ENCODE data around the gene MEX3C. TPM values are rescaled to one million over a fixed set of nuclear protein-coding genes. Genes with fewer than 3 reads are reported as not detected.

MEX3C gene
- total and polyA plus RNA-seq, 4 donors, result 45.7 to 65.5 (median 51.3) TPM

GRCh38 chr18:51163543-51163942 is 33.9 kb downstream of the MEX3C start:
- Histone ChIP-seq H3K27me3 (ENCODE audit: control insufficient read depth, insufficient read depth, low read length) (no peaks in the 10 kb centered on the region), H3K4me1 (ENCODE audit: control insufficient read depth, insufficient read depth, low read length) (peaks cover 16% of the 10 kb centered on the region), H3K4me3 (ENCODE audit: low read depth, low read length) (no peak overlapping the region), H3K36me3 (ENCODE audit: control insufficient read depth, insufficient read depth, low read length) (no peaks in the 10 kb centered on the region), H3K27ac (ENCODE audit: low read depth, low read length) (no peak overlapping the region), H3K9me3 (ENCODE audit: control insufficient read depth, insufficient read depth, low read length) (no peaks in the 10 kb centered on the region)
- 90% methylated on average over 2 of the region's 3 CpGs for WGBS (ENCODE audit: insufficient coverage)
- no peak for DNase-seq (ENCODE audit: low read depth in 4 of 6, low spot score in 6 of 6)

DNA sequence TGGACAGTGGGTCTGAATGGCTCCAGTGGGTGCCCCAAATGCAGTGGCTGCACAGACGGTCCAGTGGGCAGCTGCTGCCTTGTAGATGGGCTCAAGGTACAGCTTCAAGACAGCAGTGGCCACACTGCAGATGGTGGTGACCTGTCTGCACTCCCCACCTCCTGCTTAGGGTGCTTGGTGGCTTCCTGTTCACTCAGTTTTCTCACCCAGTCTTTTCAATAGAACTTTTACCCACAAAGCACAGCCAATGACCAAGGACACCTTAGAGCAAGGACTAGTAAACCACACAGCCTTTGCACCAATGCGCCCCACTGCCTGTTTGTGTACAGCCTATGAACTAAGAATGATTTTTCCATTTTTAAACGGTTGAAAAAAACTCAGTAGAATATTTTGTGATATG is 34.9 kb downstream of the MEX3C start:
- Histone ChIP-seq H3K4me3 (ENCODE audit: low read depth, low read length) (no peak overlapping the region), H3K4me1 (ENCODE audit: control insufficient read depth, insufficient read depth, low read length) (peaks cover 13% of the 10 kb centered on the region), H3K27me3 (ENCODE audit: control insufficient read depth, insufficient read depth, low read length) (no peaks in the 10 kb centered on the region), H3K36me3 (ENCODE audit: control insufficient read depth, insufficient read depth, low read length) (no peaks in the 10 kb centered on the region), H3K9me3 (ENCODE audit: control insufficient read depth, insufficient read depth, low read length) (no peaks in the 10 kb centered on the region), H3K27ac (ENCODE audit: low read depth, low read length) (no peak overlapping the region)
- no peak for DNase-seq (ENCODE audit: low read depth in 4 of 6, low spot score in 6 of 6)
- WGBS (ENCODE audit: insufficient coverage), result 64% methylated on average over 1 of the region's 3 CpGs

DNA sequence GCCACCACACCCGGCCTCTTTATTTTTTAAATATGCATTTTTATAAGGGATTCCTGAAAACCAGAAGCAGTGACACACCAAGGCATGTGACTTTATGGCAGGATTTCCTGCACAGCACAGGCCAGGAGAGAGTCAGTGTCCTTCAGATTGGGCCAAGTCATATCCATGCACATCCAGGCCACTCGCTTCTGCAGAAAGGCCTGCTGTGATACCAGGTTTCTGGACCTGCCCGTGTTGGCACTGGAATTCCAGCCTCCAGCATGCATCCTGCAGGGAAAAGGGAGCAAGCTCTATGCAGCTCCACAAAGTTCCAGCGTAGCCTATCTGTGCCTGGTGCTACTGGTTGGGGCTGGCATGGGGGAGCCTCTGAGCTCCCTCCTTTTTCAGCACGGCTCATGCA is 36.8 kb downstream of the MEX3C start:
- Histone ChIP-seq H3K4me3 (ENCODE audit: low read depth, low read length) (no peak overlapping the region), H3K36me3 (ENCODE audit: control insufficient read depth, insufficient read depth, low read length) (no peaks in the 10 kb centered on the region), H3K27ac (ENCODE audit: low read depth, low read length) (no peak overlapping the region), H3K27me3 (ENCODE audit: control insufficient read depth, insufficient read depth, low read length) (no peaks in the 10 kb centered on the region), H3K9me3 (ENCODE audit: control insufficient read depth, insufficient read depth, low read length) (no peaks in the 10 kb centered on the region), H3K4me1 (ENCODE audit: control insufficient read depth, insufficient read depth, low read length) (peaks cover 10% of the 10 kb centered on the region)
- 94% methylated on average over 3 of the region's 5 CpGs for WGBS (ENCODE audit: insufficient coverage)
- no peak for DNase-seq (ENCODE audit: low read depth in 4 of 6, low spot score in 6 of 6)

DNA sequence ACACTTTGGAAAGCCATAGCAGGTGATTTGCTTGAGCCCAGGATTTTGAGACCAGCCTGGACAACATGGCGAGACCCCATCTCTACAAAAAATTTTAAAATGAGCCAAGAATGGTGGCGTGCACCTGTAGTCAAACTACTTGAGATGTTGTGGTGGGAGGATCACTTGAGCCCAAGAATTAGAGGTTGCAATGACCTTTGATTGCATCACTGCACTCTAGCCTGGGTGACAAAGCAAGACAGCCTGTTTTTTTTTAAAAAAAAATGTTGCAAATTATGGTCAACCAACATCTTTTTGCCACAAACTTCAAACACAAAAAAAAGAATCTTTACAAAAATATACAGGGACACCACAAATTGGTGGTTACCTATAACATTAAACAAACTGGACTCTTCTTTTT is 40.3 kb downstream of the MEX3C start:
- Histone ChIP-seq H3K27ac (ENCODE audit: low read depth, low read length) (no peak overlapping the region), H3K4me3 (ENCODE audit: low read depth, low read length) (no peak overlapping the region), H3K27me3 (ENCODE audit: control insufficient read depth, insufficient read depth, low read length) (no peaks in the 10 kb centered on the region), H3K9me3 (ENCODE audit: control insufficient read depth, insufficient read depth, low read length) (no peaks in the 10 kb centered on the region), H3K4me1 (ENCODE audit: control insufficient read depth, insufficient read depth, low read length) (peaks cover 9% of the 10 kb centered on the region), H3K36me3 (ENCODE audit: control insufficient read depth, insufficient read depth, low read length) (no peaks in the 10 kb centered on the region)
- DNase-seq (ENCODE audit: low read depth in 4 of 6, low spot score in 6 of 6), result no peak
- no CpG with 5 or more reads among the region's 2 CpGs for WGBS (ENCODE audit: insufficient coverage)

- no peaks in the 10 kb centered on the region for H3K27me3 ChIP-seq (ENCODE audit: control insufficient read depth, insufficient read depth, low read length)
- peaks cover 6% of the 10 kb centered on the region for H3K4me1 ChIP-seq (ENCODE audit: control insufficient read depth, insufficient read depth, low read length)
- no peaks in the 10 kb centered on the region for H3K9me3 ChIP-seq (ENCODE audit: control insufficient read depth, insufficient read depth, low read length)
- no peaks in the 10 kb centered on the region for H3K36me3 ChIP-seq (ENCODE audit: control insufficient read depth, insufficient read depth, low read length)
- 40% methylated on average over 1 of the region's 8 CpGs for WGBS (ENCODE audit: insufficient coverage)
- no peak for DNase-seq (ENCODE audit: low read depth in 4 of 6, low spot score in 6 of 6)
- no peak overlapping the region for H3K27ac ChIP-seq (ENCODE audit: low read depth, low read length)
- H3K4me3 ChIP-seq (ENCODE audit: low read depth, low read length), result no peak overlapping the region
These were observed 42.9 kb downstream of the MEX3C start for GRCh38 chr18:51154431-51155063.

DNA sequence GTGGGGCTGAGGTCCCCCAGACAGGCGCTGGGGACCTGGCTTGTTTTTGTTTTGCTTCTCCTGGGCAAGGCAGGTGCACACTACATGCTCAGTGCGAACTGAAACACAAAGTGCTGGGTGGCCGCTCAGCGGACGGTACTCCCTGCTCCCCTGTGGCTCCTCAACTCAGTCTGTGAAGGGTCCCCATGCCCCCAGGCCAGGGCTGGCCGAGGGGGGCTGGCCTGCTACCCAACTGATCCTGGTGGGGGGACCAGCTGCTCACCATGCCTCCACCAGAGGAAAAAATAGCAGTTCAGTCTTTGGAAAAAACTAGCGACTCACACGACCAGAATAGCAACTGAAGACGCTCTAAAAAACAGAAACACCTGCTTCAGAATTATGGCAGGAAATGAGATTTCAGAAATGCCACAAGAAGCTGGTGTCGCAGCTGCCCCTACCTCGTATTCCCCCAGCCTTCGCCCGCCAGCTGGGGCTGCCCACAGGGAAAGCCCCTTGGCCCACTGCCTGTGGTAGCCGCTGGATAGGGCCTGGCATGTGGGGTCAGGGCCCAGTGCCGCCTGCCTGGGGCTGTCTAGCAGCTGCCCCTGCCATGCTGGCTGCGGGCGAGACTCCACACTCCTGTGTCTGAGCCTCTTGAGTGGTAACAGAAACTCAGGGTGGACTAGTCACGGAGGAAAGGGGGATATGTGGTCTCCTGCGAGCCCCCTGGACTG is 43.7 kb downstream of the MEX3C start:
- H3K36me3 ChIP-seq (ENCODE audit: control insufficient read depth, insufficient read depth, low read length), result no peaks in the 10 kb centered on the region
- H3K4me3 ChIP-seq (ENCODE audit: low read depth, low read length), result no peak overlapping the region
- no peak for DNase-seq (ENCODE audit: low read depth in 4 of 6, low spot score in 6 of 6)
- no peak overlapping the region for H3K27ac ChIP-seq (ENCODE audit: low read depth, low read length)
- 66% methylated on average over 19 of the region's 19 CpGs for WGBS (ENCODE audit: insufficient coverage)
- no peaks in the 10 kb centered on the region for H3K27me3 ChIP-seq (ENCODE audit: control insufficient read depth, insufficient read depth, low read length)
- peaks cover 6% of the 10 kb centered on the region for H3K4me1 ChIP-seq (ENCODE audit: control insufficient read depth, insufficient read depth, low read length)
- H3K9me3 ChIP-seq (ENCODE audit: control insufficient read depth, insufficient read depth, low read length), result no peaks in the 10 kb centered on the region

DNA sequence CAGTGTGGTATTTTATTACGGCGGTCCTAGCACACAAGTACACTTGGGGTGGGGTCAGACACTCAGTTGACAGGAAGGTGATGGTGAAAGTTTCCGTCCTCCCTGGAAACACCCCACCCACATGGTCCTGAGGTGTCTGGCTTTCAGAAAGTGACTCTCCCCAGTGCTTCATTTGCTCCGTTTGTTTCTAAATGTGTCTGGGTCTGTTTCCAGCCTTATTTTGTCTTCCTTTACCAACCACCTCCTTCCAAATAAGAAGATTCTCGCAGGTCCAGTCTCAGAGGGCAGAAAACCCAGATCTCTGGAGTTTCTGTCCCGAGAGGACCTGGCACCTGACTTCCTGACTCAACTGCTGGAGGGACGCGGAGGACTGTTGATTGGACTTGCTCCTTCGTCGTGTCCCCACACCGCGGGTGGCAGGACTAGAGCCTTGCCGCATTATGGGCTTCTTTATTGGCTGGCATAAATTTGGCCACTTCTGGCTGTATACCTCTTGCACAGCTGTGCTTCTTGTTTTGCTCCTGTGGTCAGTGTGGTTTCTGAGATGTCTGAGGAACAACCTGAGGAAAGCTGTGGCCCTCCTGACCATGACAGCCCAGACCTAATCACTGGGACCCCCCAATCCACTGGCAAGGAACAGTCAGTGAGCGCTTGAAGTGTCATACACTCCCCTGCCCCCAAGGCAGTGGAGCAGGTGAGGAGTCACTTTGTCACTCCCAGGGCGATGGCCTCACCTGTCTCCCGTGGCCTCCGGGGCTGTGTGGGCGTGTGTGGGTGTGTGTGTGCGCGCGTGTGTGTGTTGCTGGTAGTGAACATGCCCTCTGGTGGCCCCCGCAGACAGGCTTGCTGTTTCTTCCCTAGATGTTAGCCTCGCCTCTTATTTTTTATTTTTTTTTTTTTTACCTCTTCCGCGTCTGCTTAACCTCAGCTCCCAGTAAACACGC is 45.6 kb downstream of the MEX3C start:
- 93% methylated on average over 13 of the region's 26 CpGs for WGBS (ENCODE audit: insufficient coverage)
- no peaks in the 10 kb centered on the region for H3K27me3 ChIP-seq (ENCODE audit: control insufficient read depth, insufficient read depth, low read length)
- H3K4me3 ChIP-seq (ENCODE audit: low read depth, low read length), result no peak overlapping the region
- H3K9me3 ChIP-seq (ENCODE audit: control insufficient read depth, insufficient read depth, low read length), result no peaks in the 10 kb centered on the region
- H3K36me3 ChIP-seq (ENCODE audit: control insufficient read depth, insufficient read depth, low read length), result no peaks in the 10 kb centered on the region
- peaks cover 6% of the 10 kb centered on the region for H3K4me1 ChIP-seq (ENCODE audit: control insufficient read depth, insufficient read depth, low read length)
- no peak for DNase-seq (ENCODE audit: low read depth in 4 of 6, low spot score in 6 of 6)
- H3K27ac ChIP-seq (ENCODE audit: low read depth, low read length), result no peak overlapping the region

- Histone ChIP-seq H3K27me3 (ENCODE audit: control insufficient read depth, insufficient read depth, low read length) (no peaks in the 10 kb centered on the region), H3K4me1 (ENCODE audit: control insufficient read depth, insufficient read depth, low read length) (peaks cover 6% of the 10 kb centered on the region), H3K9me3 (ENCODE audit: control insufficient read depth, insufficient read depth, low read length) (no peaks in the 10 kb centered on the region), H3K27ac (ENCODE audit: low read depth, low read length) (no peak overlapping the region), H3K4me3 (ENCODE audit: low read depth, low read length) (no peak overlapping the region), H3K36me3 (ENCODE audit: control insufficient read depth, insufficient read depth, low read length) (no peaks in the 10 kb centered on the region)
- no peak for DNase-seq (ENCODE audit: low read depth in 4 of 6, low spot score in 6 of 6)
- 85% methylated on average over 5 of the region's 5 CpGs for WGBS (ENCODE audit: insufficient coverage)
These were observed 46.3 kb downstream of the MEX3C start for GRCh38 chr18:51151185-51151567.

DNA sequence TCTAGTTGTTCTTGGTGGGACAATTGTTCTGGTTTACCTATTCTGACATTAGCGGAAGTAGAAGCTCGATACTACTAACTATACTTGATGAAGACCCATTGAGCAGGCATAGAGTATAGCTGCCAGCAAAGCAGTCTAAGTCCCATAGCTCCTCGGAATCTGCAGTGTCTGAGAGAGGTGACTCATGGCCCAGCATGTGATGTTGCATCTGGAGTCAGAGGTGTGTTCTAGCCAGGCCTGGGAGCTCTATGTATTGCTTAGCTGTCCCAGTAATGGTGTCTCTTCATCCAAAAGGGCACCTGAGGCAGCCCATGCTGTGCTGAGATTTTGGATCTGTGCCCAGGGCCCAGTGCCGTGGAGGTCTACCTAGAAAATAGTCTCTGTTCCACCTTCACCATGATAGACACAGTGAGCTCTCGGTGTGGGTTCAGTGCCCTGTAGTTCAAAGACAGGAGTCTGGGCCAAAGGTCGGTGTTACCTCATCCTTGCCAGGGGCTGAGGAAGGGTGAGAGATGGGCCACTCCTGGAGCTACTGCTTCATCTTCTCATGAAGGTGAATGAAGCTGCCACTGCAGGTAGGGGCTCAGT is 47.3 kb downstream of the MEX3C start:
- Histone ChIP-seq H3K36me3 (ENCODE audit: control insufficient read depth, insufficient read depth, low read length) (no peaks in the 10 kb centered on the region), H3K27me3 (ENCODE audit: control insufficient read depth, insufficient read depth, low read length) (no peaks in the 10 kb centered on the region), H3K4me3 (ENCODE audit: low read depth, low read length) (no peak overlapping the region), H3K9me3 (ENCODE audit: control insufficient read depth, insufficient read depth, low read length) (no peaks in the 10 kb centered on the region), H3K27ac (ENCODE audit: low read depth, low read length) (no peak overlapping the region), H3K4me1 (ENCODE audit: control insufficient read depth, insufficient read depth, low read length) (peaks cover 6% of the 10 kb centered on the region)
- DNase-seq (ENCODE audit: low read depth in 4 of 6, low spot score in 6 of 6), result no peak
- WGBS (ENCODE audit: insufficient coverage), result 82% methylated on average over 2 of the region's 6 CpGs

Data from spinal cord (tissue), 10 donors.